HG02852 (cell line): ENCODE data around the gene ANXA2R.
"Not testable (repeated sequence)": the region's sequence is repeated elsewhere in the genome, so short reads cannot be mapped to it uniquely, and the experiment has no call there.

Experiments
- ATAC-seq: cut with Tn5 transposase; IDR thresholded peaks from one replicate; pipeline ENCODE4 v1.9.1; 2021; ENCODE audit warnings: mild to moderate bottlenecking, moderate library complexity; ENCODE audit not compliant: unreplicated experiment

ANXA2R gene, protein sequence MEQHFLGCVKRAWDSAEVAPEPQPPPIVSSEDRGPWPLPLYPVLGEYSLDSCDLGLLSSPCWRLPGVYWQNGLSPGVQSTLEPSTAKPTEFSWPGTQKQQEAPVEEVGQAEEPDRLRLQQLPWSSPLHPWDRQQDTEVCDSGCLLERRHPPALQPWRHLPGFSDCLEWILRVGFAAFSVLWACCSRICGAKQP

DNA sequence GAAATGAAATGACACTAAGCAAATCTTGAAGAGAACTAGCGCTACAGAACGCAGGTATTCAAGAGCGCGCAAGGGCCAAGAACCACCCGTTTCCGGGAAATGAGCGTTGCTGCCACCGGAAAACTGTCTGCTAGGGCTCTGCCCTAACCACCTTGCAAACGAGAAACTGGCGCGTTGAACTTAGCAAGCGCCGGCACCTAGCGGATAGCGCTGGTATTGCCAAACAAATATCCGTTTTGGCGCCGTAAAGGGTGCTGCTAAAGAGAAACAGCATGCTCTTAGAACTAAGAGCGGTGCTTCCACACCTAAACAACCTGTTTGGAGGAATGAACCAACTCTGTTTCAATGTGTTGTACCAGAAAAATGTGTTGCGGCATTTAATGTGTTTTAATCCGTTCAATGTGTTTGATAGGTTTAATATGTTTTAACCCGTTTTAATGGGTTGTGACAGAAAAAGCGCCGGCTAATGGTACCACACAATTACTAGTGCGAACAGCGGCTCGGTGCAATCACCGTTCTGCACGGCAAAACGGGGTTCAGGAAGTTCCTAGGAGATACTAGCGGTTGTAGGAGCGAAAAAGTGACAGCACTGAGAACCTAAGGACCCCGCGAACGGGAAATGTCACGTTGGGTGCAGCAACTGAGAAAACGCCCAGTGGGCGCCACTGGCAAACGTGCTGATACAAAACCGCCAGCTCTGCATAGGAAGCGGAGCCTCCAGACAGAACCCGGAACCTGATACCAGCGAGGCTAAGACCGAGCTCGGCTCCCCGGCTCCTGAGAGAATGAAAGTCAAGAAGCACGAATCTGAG, at the start of gene ANXA2R:
ANXA2R (minus strand) TSS at position 33 of the 812 bp plus-strand sequence. CDS start 273 bp downstream, outside the sequence.
- ATAC-seq, result peak; percentile 41

DNA sequence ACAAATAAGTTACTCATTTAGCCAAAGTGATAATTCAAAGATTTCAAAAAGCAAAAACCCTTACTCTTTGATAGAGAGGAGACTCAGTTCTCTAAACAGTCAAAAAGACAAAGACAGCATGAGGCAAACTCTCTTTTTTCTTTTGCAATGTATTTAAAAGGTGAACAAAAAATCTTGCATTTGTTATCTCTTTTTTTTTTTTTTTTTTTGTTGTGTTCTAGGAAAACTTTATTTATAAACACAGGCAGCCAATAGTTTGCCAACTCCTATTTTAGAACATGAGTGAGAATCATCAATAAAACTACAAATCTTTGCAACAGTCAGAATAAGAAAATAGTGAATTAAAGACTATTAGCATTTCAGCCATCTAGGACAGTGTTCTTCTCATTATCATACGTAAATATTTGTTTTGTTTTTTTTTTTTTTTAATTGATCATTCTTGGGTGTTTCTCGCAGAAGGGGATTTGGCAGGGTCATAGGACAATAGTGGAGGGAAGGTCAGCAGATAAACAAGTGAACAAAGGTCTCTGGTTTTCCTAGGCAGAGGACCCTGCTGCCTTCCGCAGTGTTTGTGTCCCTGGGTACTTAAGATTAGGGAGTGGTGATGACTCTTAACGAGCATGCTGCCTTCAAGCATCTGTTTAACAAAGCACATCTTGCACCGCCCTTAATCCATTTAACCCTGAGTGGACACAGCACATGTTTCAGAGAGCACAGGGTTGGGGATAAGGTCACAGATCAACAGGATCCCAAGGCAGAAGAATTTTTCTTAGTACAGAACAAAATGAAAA, 46.2 kb upstream of the ANXA2R start:
- not testable (repeated sequence) for ATAC-seq

DNA sequence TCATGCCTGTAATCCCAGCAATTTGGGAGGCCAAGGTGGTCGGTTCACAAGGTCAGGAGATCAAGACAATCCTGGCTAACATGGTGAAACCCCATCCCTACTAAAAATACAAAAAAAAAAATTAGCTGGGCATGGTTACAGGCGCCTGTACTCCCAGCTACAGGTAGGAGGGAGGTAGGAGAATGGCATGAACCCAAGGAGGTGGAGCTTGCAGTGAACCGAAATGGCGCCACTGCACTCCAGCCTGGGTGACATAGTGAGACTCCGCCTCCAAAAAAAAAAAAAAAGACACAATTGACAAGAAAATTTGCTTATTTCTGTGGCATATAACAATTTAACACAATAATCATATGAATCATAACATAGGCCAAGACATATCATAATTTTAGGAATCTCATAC, 45.3 kb upstream of the ANXA2R start:
- no peak for ATAC-seq

DNA sequence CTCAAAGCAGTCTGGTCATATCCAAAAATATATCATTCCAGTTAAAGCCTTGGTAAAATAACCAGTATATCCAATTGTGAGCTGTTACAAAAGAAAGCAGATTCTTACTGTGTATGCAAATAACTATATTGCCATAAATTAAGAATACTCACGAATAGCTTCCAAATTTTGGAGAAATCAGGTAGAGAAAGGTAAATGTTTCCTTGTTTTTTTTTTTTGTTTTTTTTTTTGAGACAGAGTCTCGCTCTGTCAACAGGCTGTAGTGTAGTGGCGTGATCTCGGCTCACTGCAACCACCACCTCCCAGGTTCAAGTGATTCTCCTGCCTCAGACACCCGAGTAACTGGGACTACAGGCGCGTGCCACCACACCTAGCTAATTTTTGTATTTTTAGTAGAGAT, 44.3 kb upstream of the ANXA2R start:
- ATAC-seq, result not testable (repeated sequence)

DNA sequence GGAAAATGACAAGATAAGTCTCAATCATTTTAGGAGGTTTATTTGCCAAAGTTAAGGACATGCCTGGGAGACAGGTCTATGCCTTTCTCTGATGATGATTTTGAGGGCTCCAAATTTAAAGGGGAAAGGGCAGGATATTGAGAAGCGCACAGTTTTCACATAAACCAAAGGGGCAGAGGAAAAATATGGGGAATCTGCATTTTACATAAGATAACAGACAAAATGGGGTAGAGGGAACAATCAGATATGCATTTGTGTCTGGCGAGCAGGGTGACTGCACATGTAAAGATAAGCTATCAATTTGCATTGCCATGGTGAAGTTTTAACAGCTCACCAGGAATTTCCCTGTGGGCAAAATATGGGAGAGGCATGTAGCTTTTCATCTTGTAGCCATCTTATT, 41.2 kb upstream of the ANXA2R start:
- ATAC-seq, result not testable (repeated sequence)

DNA sequence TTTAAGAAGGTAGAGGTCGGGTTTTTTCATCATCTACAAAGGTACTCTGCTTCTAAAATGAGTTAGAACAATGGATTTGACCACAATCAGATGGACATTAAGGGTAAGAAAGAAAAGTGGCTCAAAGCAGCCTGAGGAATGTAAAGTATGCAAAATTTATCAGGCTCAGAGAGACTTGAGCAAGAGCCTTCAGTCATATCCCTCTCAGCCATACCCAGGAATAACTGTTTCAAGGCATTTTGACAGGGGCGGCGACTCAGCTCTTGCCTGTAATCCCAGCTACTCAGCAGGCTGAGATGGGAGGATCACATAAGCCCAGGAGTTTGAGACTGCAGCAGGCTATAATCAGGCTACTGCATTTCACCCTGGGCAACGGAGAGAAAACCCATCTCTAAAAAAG, 38.8 kb upstream of the ANXA2R start:
- ATAC-seq, result no peak

DNA sequence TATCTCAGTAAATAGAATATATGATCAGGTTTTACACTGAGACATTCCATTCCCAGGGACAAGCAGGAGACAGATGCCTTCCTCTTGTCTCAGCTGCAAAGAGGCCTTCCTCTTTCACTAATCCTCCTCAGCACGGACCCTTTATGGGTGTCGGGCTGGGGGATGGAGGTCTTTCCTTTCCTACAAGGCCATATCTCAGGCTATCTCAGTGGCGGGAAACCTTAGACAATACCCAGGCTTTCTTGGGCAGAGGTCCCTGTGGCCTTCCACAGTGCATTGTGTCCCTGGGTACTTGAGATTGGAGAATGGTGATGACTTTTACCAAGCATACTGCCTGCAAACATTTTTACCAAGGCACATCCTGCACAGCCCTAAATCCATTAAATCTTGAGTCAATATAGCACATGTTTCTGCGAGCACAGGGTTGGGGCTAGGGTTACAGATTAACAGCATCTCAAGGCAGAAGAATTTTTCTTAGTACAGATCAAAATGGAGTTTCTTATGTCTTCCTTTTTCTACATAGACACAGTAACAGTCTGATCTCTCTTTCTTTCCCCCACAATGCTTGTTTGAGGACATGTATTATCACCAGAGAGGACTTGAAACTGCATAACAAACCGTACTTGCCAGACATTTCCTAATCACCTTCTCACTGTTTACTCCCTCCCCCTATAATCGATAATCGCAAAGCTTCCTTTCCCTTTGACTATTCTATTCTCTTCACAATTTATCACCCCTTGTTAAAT, 37.5 kb upstream of the ANXA2R start:
- ATAC-seq, result not testable (repeated sequence)

DNA sequence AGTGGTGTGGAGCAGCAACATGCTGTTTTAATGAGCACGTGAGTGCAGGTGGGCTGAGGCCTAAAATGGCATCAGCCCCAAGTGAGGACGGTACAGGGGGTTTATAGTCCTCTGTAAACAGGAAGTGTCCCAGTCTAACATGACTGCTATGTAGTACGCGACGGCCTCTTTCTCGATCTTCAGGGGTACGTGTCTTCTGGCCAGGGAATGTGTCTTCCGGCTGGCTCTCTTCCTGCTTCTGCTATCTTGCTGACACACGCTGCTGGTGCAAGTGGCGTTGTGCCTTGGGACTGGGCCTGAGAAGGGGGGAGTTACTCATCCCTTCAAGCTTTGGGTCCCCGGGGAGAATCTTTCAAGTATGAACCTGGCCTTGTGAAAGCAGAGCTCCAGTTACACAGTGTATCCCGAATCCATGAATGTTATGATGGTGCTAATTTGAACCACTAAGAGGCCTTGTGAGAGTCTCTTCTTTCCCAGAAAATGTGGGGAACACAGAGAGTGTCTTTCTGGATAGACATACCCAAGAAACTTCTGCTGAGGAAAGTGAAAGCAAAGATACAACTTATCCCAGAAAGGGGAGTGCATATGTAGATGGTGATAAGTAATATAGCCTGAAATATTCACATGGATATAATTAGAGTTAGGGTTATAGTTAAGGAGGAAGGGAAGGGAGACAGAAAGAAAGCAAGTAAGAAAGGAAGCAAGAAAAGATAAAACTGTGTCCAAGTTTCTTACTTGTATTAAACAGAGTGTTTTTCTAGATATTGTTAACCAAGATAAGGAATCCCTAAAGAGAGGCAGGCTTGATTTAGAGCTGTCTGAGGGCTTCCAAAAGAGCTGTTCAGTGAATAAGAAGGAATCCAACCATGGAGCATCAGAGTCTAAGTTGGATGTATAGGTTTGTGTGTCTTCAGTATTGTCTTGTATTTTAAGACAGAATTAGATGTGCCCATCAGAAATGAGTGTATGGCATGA, 35.5 kb upstream of the ANXA2R start:
- no peak for ATAC-seq

DNA sequence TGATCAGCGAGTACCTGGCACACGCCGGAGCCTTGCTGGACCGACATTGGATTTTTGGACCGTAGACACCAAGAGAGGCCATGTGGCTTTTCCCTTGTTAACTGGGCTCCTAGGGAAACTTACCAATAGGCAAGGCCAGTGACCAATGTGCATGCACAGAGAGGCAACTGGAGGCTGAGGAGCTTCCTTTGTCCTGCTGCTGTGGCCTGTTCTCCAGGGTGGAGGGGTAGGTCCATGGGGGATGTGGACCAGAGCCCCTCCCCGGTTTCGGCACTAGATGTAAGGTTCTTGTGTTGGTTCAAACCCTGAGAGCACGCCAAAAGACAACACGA, 34.8 kb upstream of the ANXA2R start:
- ATAC-seq, result no peak

DNA sequence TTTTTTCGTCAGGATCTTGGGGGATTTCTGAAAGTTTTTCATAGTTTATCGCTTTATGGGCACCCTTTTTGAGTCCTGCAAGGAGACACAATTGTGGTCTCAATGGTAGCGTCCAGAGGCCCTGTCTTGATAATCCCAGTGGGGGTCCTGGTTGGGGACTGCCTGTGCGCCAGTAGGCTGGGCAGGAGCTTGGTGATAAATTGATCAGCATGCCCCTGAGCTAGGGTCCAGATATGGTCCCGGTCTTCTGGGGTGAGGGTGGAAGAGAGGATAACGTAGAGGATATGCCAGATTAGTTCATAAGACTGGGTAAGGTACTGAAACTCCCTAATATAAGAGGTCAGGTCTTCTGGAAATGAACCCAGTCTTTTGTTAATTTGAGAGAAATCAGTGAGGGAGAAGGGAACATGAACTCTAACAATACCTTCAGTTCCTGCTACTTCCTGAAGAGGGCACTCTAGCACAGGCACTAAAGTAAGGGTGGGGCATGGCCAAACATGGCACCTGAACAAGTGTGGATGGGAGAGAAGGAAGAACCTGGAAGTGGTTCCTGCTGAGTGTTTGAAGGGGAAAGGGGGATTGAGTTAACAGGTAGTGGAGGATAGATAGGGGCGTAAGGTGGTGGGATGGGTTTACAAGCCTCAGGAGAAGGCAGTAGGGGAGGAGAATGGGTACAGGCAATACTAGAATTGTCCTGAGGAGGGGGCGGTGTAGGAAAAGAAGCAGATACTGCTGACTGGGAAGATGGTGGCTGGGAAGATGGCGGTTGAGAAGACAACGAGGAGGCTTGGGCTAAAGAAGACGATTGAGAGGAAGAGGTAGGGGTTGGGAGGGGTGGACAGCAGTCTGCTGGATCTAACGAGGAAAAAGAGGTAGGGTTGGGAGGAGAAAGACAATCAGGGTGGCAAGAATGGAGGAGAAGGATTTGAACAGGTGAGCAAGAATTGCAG, 33.8 kb upstream of the ANXA2R start:
- ATAC-seq, result no peak

DNA sequence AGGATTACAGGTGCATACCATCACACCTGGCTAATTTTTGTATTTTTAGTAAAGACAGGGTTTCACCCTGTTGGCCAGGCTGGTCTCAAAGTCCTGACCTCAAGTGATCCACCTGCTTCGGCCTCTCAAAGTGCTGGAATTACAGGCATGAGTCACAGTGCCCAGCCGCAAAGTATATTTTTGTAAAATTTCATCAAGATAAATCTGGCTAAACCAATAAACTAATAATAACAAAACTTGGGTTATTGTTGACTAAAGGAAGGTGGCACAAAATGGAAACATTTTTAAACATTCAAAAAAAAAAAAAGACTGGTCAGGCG, 29.2 kb upstream of the ANXA2R start:
- not testable (repeated sequence) for ATAC-seq

DNA sequence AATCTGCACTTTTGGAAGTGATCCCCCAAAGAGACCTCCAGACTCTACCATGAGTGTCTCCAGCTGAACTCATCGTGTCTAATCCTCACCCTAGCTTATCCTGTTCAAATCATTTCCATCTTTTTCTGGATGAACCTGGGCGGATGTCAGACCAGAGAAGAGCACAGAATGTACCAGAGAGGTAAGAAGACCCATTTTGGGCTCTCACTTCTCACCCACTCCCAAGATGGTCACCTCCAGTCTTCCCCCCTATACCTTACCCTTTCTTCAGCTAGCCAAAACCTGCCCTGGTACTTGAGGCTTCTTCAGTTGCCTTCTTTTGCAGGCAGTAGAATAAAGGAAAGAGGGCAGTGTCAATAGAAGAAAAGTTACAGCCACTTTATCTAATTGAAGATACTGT, 27.9 kb upstream of the ANXA2R start:
- ATAC-seq, result no peak

DNA sequence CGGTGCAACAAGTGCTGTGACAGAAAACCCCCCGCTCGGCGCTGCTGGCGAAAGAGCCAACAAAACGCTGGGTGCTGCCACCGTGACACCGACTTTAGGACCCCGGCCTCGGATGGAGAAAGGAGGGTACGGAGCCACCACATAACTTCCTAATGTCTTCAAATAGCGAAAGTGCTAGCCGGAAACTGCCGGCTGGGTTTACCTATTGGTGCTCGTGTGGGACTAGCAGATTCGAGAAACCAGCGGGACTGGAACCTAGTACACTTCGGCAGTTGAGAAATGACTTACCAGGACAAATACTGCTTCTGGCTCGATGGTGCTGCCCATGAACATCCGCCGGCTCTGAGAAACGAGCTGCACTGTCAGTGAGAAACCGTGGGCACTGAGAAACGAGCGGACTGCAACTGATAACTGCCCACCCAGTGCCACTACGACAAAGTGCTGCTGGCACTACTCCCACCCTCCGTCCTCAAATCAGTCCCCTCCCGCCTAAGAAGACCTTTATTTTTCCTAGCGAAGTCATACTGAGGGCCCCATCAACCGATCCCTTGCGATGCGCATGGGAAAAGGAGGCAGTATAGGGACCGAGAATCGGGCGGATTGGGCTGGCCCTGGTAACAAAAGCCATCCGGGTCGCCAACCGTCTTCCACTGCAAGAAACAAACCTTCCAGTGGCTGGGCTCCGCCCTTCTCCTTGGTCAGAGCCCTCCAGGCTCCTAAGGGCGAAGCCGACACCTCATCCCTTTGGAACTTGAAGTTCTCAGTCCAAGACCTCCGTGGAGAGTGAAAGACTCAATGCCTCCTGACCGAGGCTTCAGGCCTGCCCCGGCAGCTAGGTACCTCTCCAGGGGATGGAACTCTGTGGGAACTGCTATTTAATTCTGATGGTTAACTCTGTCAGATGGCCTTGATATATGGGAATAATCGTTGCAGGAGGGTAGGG, 27.0 kb upstream of the ANXA2R start:
- ATAC-seq, result peak; percentile 37

DNA sequence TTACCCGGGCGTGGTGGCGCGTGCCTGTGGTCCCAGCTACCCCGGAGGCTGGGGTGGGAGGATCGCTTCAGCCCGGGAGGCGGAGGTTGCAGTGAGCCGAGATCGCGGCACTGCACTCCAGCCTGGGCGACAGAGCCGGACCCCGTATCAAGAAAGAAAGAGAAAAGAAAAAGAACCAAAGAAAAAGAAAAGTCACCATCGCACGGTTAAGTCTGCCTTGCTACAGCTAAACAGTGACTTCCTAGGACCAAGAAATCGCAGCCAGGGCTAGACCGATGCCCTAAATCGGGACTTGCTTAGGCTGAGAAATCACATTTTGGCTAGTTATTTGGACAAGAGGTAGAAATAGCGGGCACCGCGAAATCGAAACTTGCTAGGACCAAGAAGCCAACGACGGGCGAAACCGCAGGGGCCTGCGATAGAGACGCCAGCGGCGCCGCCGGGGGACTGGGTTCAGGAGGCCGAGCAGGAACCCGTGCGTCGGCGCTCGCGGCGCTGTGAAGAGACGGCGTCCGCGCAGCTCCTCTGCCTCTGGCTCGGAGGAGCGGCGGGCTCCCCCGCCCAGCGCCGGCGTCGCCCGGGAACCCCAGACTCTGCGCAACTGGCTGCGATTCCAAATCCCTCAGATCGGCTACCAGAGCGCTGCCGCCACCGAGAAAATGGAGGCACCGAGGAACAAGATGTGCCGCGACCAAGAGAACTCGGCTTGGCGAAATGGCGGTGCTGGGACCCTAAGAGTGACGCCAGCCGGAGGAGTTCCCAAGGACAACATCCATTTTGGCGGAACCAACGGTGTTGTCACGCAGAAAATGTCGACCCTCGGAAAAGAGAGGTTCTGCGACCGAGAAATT, 26.1 kb upstream of the ANXA2R start:
- ATAC-seq, result peak; percentile 30

DNA sequence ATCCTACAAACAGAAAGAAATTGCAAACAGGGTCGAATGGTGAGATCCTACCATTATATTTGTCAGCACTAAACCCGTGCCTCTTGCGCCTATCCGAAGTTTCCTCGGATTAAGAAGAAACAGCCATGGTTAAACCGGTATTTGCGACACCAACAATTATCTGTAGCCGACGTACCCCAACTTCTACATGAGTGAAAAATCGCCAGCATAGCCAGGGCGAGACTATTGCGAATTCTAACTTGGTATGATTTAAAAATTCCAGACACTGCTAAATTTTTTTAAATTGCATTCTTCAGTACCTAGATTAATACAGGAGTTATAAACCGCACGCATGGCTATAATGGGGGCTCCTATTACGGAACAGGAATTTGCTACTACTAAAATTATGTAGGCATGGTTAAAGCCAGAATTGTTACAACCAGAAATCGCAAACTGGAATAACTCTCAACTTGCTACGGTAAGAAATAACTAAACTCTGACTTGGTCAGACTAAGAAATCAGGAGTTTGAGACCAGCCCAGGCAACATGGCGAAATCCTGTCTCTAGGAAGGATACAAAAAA, 25.3 kb upstream of the ANXA2R start:
- no peak for ATAC-seq

DNA sequence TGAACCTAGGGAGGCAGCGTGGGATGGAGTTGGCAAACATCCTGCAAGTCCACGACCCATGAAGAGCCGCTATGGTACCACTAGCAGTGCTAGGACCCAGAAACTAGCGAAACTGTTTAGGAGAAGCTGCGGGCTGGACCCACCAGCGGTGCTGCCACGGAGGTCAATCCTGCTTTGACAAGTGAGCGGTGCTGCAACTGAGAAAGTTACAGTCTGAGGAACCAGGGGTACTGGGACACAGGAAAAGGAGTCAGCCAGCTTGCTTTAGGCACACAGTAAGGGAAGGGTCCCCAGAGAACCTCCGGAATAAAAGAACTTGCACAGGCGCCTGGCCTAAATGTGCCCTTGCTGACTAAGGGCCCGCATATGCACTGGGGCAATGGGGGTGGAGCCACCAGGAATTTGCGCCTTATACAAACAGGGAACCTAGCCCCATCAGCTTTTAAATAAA, 23.6 kb upstream of the ANXA2R start:
- no peak for ATAC-seq
